Astrocyte of the cerebellum (primary cell): ENCODE data around the gene NOP56.

Experiments
- DNase-seq: peaks from one replicate; pipeline ENCODE4 v3.0.0-alpha.2; 2011; ENCODE audit warnings: low read depth
- H3K4me3 ChIP-seq: 2 replicates; pipeline ENCODE4 v1.5.1; 2011; ENCODE audit warnings: mild to moderate bottlenecking, low read depth, low read length, moderate library complexity
- in situ Hi-C: cut with HindIII; loops from 2 replicates; pipeline ENCODE4 v1.10.0; 2017; ENCODE audit warnings: low sequenced_read_pairs
- TF ChIP-seq, protein P1 (sequence below): IDR thresholded peaks from 2 replicates; pipeline ENCODE4 v1.5.1; 2012; ENCODE audit warnings: low read length, low read depth, moderate library complexity, mild to moderate bottlenecking; ENCODE audit errors: missing control alignments

NOP56 gene

GRCh38 chr20:2654384-2654822 lies 2.0 kb downstream of the NOP56 start:
- peak overlapping the region; percentile 94 for H3K4me3 ChIP-seq
- in situ Hi-C loops: no loop called here
- TF ChIP-seq, protein P1, sequence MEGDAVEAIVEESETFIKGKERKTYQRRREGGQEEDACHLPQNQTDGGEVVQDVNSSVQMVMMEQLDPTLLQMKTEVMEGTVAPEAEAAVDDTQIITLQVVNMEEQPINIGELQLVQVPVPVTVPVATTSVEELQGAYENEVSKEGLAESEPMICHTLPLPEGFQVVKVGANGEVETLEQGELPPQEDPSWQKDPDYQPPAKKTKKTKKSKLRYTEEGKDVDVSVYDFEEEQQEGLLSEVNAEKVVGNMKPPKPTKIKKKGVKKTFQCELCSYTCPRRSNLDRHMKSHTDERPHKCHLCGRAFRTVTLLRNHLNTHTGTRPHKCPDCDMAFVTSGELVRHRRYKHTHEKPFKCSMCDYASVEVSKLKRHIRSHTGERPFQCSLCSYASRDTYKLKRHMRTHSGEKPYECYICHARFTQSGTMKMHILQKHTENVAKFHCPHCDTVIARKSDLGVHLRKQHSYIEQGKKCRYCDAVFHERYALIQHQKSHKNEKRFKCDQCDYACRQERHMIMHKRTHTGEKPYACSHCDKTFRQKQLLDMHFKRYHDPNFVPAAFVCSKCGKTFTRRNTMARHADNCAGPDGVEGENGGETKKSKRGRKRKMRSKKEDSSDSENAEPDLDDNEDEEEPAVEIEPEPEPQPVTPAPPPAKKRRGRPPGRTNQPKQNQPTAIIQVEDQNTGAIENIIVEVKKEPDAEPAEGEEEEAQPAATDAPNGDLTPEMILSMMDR: no peak
- DNase-seq: no peak

DNA sequence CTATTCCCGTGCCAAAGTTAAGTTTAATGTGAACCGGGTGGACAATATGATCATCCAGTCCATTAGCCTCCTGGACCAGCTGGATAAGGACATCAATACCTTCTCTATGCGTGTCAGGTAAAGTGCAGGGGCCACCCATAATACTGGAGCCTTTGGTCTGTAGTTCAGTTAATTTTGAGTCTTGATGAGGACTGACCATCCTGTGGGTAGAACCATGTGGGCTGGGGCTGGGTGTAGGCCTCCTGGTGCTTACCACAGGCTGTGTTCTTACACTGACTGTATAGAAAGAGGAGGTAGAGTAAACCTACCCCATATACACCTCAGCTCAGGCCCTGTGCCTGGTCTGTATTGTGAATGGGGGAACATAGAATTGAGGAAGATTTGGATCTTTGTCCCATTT lies 2.4 kb downstream of the NOP56 start:
- DNase-seq: no peak
- TF ChIP-seq, protein P1: no peak
- in situ Hi-C loops: no loop called here
- no peak overlapping the region for H3K4me3 ChIP-seq

GRCh38 chr20:2655331-2656116 lies 3.1 kb downstream of the NOP56 start:
- in situ Hi-C loops: no loop called here
- no peak overlapping the region for H3K4me3 ChIP-seq
- DNase-seq: no peak
- TF ChIP-seq, protein P1: no peak

DNA sequence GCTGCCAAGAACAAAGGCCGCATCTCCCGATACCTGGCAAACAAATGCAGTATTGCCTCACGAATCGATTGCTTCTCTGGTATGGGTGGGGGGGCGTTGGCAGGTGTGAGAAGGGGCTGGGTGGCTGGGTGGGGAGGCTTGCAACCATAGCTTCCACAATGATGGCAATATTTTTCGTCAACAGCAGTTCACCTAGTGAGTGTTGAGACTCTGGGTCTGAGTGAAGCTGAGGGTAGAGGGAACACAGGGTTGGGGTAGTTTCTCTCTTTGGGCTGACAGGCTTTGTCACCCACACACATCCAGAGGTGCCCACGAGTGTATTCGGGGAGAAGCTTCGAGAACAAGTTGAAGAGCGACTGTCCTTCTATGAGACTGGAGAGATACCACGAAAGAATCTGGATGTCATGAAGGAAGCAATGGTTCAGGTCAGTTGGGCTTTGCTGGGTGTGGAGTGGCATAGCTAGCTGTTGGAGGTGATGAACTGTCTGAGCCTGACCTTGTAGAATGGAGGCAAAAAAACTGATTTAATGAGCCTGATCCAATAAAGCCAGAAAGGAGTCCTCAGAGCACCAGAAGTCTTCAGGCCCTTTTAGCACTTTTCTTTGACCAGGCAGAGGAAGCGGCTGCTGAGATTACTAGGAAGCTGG lies 4.2 kb downstream of the NOP56 start:
- DNase-seq: no peak
- TF ChIP-seq, protein P1: no peak
- in situ Hi-C loops: no loop called here
- H3K4me3 ChIP-seq: no peak overlapping the region

DNA sequence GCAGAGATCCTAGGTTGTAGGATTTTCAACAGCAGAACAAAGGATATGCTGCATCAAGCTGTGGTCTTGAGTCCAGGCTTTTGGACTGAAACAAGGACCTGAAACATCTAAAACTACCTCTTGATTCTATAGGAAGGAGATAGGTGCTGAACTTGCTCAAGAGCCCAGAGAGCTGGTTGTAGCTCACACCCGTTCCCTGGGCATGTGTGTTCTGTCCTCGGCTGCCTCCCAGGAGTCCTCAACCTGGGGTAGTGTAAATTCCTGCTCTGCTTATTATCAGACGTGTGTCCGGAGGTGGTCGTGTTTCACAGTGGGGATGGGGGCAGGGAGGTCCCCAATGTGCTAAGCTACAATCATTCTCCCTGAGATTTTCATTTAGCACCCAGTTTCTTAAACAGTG lies 4.8 kb downstream of the NOP56 start:
- no peak overlapping the region for H3K4me3 ChIP-seq
- in situ Hi-C loops: no loop called here
- TF ChIP-seq, protein P1: no peak
- no peak for DNase-seq

DNA sequence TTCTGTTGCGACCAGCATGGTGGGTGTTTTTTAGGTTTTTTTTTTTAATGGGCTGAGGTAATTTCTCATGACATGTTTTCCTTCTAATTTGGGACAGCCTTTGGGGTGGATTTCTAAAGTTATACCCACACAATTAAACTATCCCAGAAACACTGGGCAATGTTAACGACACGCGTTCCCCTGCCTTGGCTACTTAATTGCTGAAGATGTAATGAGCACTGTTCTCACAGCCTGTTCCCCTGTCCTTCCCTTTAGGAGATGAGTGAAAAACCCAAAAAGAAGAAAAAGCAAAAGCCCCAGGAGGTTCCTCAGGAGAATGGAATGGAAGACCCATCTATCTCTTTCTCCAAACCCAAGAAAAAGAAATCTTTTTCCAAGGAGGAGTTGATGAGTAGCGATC lies 5.2 kb downstream of the NOP56 start:
- no peak for DNase-seq
- in situ Hi-C loops: no loop called here
- H3K4me3 ChIP-seq: no peak overlapping the region
- TF ChIP-seq, protein P1: no peak
